Parathyroid adenoma (tissue), 2 donors: ENCODE data around the gene KCNIP3.

Experiments
- H2AFZ ChIP-seq: fragments of 300-600 bp; sonication (generic); one replicate; pipeline ENCODE4 v1.7.0; 2017; ENCODE audit warnings: antibody characterized with exemption, mild to moderate bottlenecking
- H3K27ac ChIP-seq: fragments of 300-600 bp; sonication (generic); one replicate; pipeline ENCODE4 v1.7.0; 2017
- H3K27me3 ChIP-seq: fragments of 300-600 bp; sonication (generic); one replicate; pipeline ENCODE4 v1.7.0; 2017; ENCODE audit warnings: low read length; ENCODE audit not compliant: control insufficient read depth, insufficient read depth
- H3K36me3 ChIP-seq: fragments of 300-600 bp; sonication (generic); one replicate; pipeline ENCODE4 v1.7.0; 2017; ENCODE audit warnings: low read length; ENCODE audit not compliant: control insufficient read depth, insufficient read depth
- H3K4me1 ChIP-seq: fragments of 300-600 bp; sonication (generic); one replicate; pipeline ENCODE4 v1.7.0; 2017; ENCODE audit warnings: control low read depth
- H3K4me2 ChIP-seq: fragments of 300-600 bp; sonication (generic); one replicate; pipeline ENCODE4 v1.7.0; 2017; ENCODE audit warnings: low read length
- H3K4me3 ChIP-seq: fragments of 300-600 bp; sonication (generic); one replicate; pipeline ENCODE4 v1.7.0; 2017; ENCODE audit warnings: low read depth, low read length
- H3K79me2 ChIP-seq: fragments of 300-600 bp; sonication (generic); one replicate; pipeline ENCODE4 v1.7.0; 2017; ENCODE audit warnings: control low read depth
- H3K9ac ChIP-seq: fragments of 300-600 bp; sonication (generic); one replicate; pipeline ENCODE4 v1.7.0; 2017; ENCODE audit warnings: mild to moderate bottlenecking
- H3K9me3 ChIP-seq: fragments of 300-600 bp; sonication (generic); one replicate; pipeline ENCODE4 v1.7.0; 2017; ENCODE audit warnings: low read length; ENCODE audit not compliant: control insufficient read depth
- TF ChIP-seq, protein P1 (sequence below): fragments of 300-600 bp; sonication (generic); IDR thresholded peaks from one replicate; pipeline ENCODE4 v1.7.0; 2017; ENCODE audit warnings: antibody characterized with exemption, mild to moderate bottlenecking
- donor health status: primary hyperparathyroidism.

The KCNIP3 gene

DNA sequence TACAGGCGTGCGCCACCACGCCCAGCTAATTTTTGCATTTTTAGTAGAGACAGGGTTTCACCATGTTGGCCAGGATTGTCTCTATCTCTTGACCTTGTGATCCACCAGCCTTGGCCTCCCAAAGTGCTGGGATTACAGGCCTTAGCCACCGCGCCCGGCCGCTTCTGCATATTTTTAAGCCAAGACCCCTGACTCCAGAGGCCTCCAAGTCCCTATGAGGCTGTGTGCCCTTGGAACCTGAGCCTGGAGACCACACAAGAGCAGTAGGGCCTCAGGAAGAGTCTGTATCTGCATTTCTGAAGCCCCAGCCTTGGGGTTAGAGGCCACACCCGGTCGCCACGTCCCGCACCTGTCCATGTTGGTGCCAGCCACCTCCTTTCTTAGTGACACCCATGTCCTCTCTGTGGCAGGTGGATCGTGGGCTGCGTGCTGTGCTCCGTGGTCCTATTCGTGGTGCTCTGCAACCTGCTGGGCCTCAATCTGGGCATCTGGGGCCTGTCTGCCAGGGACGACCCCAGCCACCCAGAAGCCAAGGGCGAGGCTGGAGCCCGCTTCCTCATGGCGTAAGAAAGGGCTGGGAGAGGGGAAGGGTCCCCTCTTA, 17.6 kb upstream of the KCNIP3 start:
- Histone ChIP-seq H3K9ac (no peak overlapping the region), H3K4me3 (no peak overlapping the region), H3K36me3 (no peaks in the 10 kb centered on the region), H3K27me3 (no peaks in the 10 kb centered on the region), H2AFZ (no peak overlapping the region), H3K4me2 (no peak overlapping the region), H3K79me2 (peaks cover 18% of the 10 kb centered on the region), H3K27ac (no peak overlapping the region), H3K4me1 (peaks cover 31% of the 10 kb centered on the region), H3K9me3 (no peaks in the 10 kb centered on the region)
- TF ChIP-seq, protein P1, sequence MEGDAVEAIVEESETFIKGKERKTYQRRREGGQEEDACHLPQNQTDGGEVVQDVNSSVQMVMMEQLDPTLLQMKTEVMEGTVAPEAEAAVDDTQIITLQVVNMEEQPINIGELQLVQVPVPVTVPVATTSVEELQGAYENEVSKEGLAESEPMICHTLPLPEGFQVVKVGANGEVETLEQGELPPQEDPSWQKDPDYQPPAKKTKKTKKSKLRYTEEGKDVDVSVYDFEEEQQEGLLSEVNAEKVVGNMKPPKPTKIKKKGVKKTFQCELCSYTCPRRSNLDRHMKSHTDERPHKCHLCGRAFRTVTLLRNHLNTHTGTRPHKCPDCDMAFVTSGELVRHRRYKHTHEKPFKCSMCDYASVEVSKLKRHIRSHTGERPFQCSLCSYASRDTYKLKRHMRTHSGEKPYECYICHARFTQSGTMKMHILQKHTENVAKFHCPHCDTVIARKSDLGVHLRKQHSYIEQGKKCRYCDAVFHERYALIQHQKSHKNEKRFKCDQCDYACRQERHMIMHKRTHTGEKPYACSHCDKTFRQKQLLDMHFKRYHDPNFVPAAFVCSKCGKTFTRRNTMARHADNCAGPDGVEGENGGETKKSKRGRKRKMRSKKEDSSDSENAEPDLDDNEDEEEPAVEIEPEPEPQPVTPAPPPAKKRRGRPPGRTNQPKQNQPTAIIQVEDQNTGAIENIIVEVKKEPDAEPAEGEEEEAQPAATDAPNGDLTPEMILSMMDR: no peak

DNA sequence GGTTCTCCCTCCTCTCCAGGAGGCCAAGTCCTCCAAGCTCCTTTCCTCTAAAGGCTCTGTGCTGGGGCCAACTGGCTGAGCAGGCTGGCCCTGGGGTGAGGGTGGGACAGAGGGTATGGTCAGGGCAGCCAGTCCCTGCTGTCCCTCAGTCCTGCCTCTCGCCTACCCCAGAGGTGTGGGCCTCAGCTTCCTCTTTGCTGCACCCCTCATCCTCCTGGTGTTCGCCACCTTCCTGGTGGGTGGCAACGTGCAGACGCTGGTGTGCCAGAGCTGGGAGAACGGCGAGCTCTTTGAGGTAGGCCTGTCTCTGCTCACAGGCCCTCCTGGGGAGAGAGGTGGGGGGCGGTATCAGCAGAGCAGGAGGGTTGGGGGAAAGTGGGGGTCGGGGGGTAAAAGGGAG, 16.1 kb upstream of the KCNIP3 start:
- Histone ChIP-seq H3K79me2 (peaks cover 5% of the 10 kb centered on the region), H3K36me3 (no peaks in the 10 kb centered on the region), H3K9ac (no peak overlapping the region), H3K4me2 (no peak overlapping the region), H3K4me1 (peaks cover 21% of the 10 kb centered on the region), H3K9me3 (no peaks in the 10 kb centered on the region), H3K27me3 (no peaks in the 10 kb centered on the region), H3K27ac (no peak overlapping the region), H3K4me3 (no peak overlapping the region), H2AFZ (no peak overlapping the region)
- TF ChIP-seq, protein P1: no peak

DNA sequence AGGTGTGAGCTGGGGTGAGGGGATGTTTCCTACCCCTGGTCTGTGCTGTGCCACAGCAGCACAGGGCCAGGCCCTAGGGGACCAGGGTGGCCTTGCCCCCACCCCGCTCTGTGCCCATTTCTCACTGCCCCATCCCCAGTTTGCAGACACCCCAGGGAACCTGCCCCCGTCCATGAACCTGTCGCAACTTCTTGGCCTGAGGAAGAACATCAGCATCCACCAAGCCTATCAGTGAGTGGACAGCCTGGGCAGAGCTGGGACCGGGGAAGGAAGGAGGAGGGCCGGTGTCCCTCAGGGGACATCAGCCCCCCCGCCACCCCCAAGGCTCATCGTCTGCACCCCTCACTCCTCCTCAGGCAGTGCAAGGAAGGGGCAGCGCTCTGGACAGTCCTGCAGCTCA, 15.4 kb upstream of the KCNIP3 start:
- Histone ChIP-seq H3K27ac (no peak overlapping the region), H3K4me2 (no peak overlapping the region), H3K4me3 (no peak overlapping the region), H3K36me3 (no peaks in the 10 kb centered on the region), H3K9ac (no peak overlapping the region), H3K79me2 (no peaks in the 10 kb centered on the region), H3K9me3 (no peaks in the 10 kb centered on the region), H3K27me3 (no peaks in the 10 kb centered on the region), H3K4me1 (peaks cover 14% of the 10 kb centered on the region), H2AFZ (no peak overlapping the region)
- TF ChIP-seq, protein P1: no peak

DNA sequence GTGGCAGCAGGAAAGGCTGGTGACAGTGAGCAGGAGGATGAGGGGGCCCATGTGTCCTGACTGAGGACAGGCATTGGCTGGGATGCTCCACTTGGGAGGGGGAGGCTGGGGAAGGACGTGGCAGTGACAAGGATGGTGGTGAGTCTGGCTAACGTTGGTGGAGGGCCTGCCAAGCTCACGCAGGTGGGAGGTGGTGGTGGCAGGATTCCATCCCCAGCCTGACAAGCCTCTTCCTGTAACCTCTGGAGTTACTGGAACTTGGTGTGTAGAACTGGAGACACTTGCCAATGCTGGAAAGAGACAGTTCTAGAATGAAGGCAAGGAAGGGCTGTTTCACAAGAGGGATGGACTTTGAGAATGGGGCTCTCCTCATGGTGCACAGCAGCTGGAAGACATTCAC, 14.7 kb upstream of the KCNIP3 start:
- Histone ChIP-seq H3K9me3 (no peaks in the 10 kb centered on the region), H3K36me3 (no peaks in the 10 kb centered on the region), H3K79me2 (no peaks in the 10 kb centered on the region)

More for the DNA sequence above, 14.7 kb upstream of the KCNIP3 start:
- Histone ChIP-seq H2AFZ (no peak overlapping the region), H3K27me3 (no peaks in the 10 kb centered on the region), H3K4me1 (peaks cover 7% of the 10 kb centered on the region), H3K9ac (no peak overlapping the region), H3K4me2 (no peak overlapping the region), H3K27ac (no peak overlapping the region), H3K4me3 (no peak overlapping the region)
- TF ChIP-seq, protein P1: no peak
